OCI-LY1 (cell line): Measurements from ENCODE around the gene CHRM5.

ENCODE experiments used
- H2AFZ ChIP-seq: fragments of 200-600 bp; sonication (generic), shearing (Covaris generic); 2 replicates; pipeline ENCODE4 v1.6.0; 2014; ENCODE audit warnings: antibody characterized with exemption, mild to moderate bottlenecking, low read length
- H3F3A ChIP-seq: fragments of 200-600 bp; sonication (generic), shearing (Covaris generic); 2 replicates; pipeline ENCODE4 v1.6.0; 2014; ENCODE audit warnings: mild to moderate bottlenecking, antibody characterized with exemption, low read length, moderate library complexity; ENCODE audit not compliant: insufficient read depth
- H3K27ac ChIP-seq: fragments of 200-600 bp; sonication (generic); 2 replicates; pipeline ENCODE4 v1.5.1; 2014; ENCODE audit warnings: low read length, mixed run types, mild to moderate bottlenecking, low read depth; ENCODE audit not compliant: poor library complexity, severe bottlenecking
- H3K27me3 ChIP-seq: fragments of 200-600 bp; sonication (generic); 2 replicates; pipeline ENCODE4 v1.6.0; 2014; ENCODE audit warnings: antibody characterized with exemption, mild to moderate bottlenecking, low read length, moderate library complexity; ENCODE audit not compliant: insufficient read depth
- H3K36me3 ChIP-seq: fragments of 200-600 bp; sonication (generic); 2 replicates; pipeline ENCODE4 v1.6.1; 2014; ENCODE audit warnings: mild to moderate bottlenecking, antibody characterized with exemption, low read length, moderate library complexity, mixed read lengths; ENCODE audit not compliant: insufficient read depth
- H3K4me1 ChIP-seq: fragments of 200-600 bp; sonication (generic); 2 replicates; pipeline ENCODE4 v1.5.1; 2014; ENCODE audit warnings: mild to moderate bottlenecking, low read length, moderate library complexity; ENCODE audit not compliant: insufficient read depth, severe bottlenecking
- H3K4me2 ChIP-seq: fragments of 200-600 bp; sonication (generic), shearing (Covaris generic); 2 replicates; pipeline ENCODE4 v1.6.1; 2014; ENCODE audit warnings: low read length
- H3K4me3 ChIP-seq: fragments of 200-600 bp; sonication (generic); 2 replicates; pipeline ENCODE4 v1.5.1; 2014; ENCODE audit warnings: low read length, low read depth, mild to moderate bottlenecking, mixed read lengths; ENCODE audit not compliant: poor library complexity, severe bottlenecking
- H3K79me2 ChIP-seq: fragments of 200-600 bp; shearing (Covaris generic); 2 replicates; pipeline ENCODE4 v1.6.1; 2016; ENCODE audit warnings: mixed run types, low read length, mixed read lengths; ENCODE audit not compliant: insufficient read depth
- H3K9ac ChIP-seq: fragments of 200-600 bp; sonication (generic), shearing (Covaris generic); 2 replicates; pipeline ENCODE4 v1.6.1; 2014; ENCODE audit warnings: mild to moderate bottlenecking, low read length, mixed read lengths
- H3K9me2 ChIP-seq: fragments of 200-600 bp; sonication (generic), shearing (Covaris generic); 2 replicates; pipeline ENCODE4 v1.6.1; 2014; ENCODE audit warnings: low read depth, mild to moderate bottlenecking, low read length, mixed read lengths
- H3K9me3 ChIP-seq: fragments of 200-600 bp; shearing (Covaris generic); 2 replicates; pipeline ENCODE4 v1.6.1; 2014; ENCODE audit warnings: low read length, mixed read lengths
- H4K20me1 ChIP-seq: fragments of 200-600 bp; sonication (generic), shearing (Covaris generic); 2 replicates; pipeline ENCODE4 v1.6.0; 2016; ENCODE audit warnings: mild to moderate bottlenecking, low read length; ENCODE audit not compliant: insufficient read depth
- EZH2 ChIP-seq: fragments of 200-600 bp; sonication (generic), shearing (Covaris generic); IDR thresholded peaks from 2 replicates; pipeline ENCODE4 v1.8.0; 2017; ENCODE audit warnings: borderline replicate concordance, mixed run types, mild to moderate bottlenecking, antibody characterized with exemption, low read length, moderate library complexity, mixed read lengths
- TF ChIP-seq, protein P1 (sequence below): fragments of 200-600 bp; sonication (generic), shearing (Covaris generic); IDR thresholded peaks from 2 replicates; pipeline ENCODE4 v1.5.1; 2017; ENCODE audit warnings: mild to moderate bottlenecking, antibody characterized with exemption, low read length, moderate library complexity, mixed read lengths

The CHRM5 gene

DNA sequence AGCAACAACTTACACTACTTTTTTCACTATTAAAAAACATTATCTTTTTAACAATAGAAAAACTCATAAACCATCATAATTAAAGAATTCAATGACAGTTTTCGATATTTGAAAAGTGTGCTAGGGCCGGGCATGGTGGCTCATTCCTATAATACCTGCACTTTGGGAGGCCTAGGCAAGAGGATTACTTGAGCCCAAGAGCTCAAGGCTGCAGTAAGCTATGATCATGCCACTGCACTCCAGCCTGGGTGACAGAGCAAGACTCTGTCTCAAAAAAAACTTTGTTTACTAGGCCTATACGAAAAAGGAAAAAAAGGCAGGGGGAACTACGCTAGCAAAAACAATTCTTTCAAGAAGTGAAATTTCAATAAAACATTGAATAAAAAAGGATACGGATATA is 42.6 kb downstream of the CHRM5 start:
- Histone ChIP-seq H3K79me2 (no peaks in the 10 kb centered on the region), H3K36me3 (no peaks in the 10 kb centered on the region), H3F3A (no peaks in the 10 kb centered on the region), H3K9ac (no peak overlapping the region), H3K4me2 (no peak overlapping the region), H3K9me2 (no peaks in the 10 kb centered on the region), H3K27ac (no peak overlapping the region), H3K4me3 (no peak overlapping the region), H3K4me1 (no peaks in the 10 kb centered on the region), H3K9me3 (no peaks in the 10 kb centered on the region), H3K27me3 (no peaks in the 10 kb centered on the region), H2AFZ (no peak overlapping the region), H4K20me1 (no peaks in the 10 kb centered on the region; the same call in 1 of the 2 replicates)
- no peak for TF ChIP-seq EZH2

DNA sequence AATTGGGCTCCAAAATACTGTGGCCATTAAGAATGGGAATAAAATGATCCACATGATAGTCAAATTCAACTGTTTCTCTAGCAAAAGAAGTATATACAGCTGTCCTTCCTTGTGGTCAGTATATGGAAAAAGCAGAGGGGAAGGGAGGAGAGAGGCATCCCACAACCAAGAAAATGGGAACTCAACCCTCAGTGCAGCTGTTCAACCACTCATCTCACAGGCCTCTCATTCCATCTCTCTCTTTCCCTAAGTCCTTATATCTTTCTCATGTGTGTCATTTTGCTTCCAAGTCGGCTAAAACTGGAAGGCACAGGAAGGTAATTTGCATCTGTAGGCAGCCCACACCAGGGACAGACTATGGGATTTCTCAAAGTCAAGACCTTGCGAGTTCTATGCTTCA is 43.2 kb downstream of the CHRM5 start:
- H4K20me1 ChIP-seq, result no peaks in the 10 kb centered on the region; the same call in 1 of the 2 replicates
- H3K4me3 ChIP-seq, result no peak overlapping the region
- no peaks in the 10 kb centered on the region for H3K79me2 ChIP-seq
- no peak overlapping the region for H2AFZ ChIP-seq
- no peaks in the 10 kb centered on the region for H3K9me2 ChIP-seq
- H3K9ac ChIP-seq, result no peak overlapping the region
- H3K27me3 ChIP-seq, result no peaks in the 10 kb centered on the region
- H3K27ac ChIP-seq, result no peak overlapping the region
- no peaks in the 10 kb centered on the region for H3K9me3 ChIP-seq
- no peaks in the 10 kb centered on the region for H3K4me1 ChIP-seq
- H3F3A ChIP-seq, result no peaks in the 10 kb centered on the region
- no peaks in the 10 kb centered on the region for H3K36me3 ChIP-seq
- H3K4me2 ChIP-seq, result no peak overlapping the region
- TF ChIP-seq, protein P1, sequence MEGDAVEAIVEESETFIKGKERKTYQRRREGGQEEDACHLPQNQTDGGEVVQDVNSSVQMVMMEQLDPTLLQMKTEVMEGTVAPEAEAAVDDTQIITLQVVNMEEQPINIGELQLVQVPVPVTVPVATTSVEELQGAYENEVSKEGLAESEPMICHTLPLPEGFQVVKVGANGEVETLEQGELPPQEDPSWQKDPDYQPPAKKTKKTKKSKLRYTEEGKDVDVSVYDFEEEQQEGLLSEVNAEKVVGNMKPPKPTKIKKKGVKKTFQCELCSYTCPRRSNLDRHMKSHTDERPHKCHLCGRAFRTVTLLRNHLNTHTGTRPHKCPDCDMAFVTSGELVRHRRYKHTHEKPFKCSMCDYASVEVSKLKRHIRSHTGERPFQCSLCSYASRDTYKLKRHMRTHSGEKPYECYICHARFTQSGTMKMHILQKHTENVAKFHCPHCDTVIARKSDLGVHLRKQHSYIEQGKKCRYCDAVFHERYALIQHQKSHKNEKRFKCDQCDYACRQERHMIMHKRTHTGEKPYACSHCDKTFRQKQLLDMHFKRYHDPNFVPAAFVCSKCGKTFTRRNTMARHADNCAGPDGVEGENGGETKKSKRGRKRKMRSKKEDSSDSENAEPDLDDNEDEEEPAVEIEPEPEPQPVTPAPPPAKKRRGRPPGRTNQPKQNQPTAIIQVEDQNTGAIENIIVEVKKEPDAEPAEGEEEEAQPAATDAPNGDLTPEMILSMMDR, result no peak
- TF ChIP-seq EZH2, result no peak

DNA sequence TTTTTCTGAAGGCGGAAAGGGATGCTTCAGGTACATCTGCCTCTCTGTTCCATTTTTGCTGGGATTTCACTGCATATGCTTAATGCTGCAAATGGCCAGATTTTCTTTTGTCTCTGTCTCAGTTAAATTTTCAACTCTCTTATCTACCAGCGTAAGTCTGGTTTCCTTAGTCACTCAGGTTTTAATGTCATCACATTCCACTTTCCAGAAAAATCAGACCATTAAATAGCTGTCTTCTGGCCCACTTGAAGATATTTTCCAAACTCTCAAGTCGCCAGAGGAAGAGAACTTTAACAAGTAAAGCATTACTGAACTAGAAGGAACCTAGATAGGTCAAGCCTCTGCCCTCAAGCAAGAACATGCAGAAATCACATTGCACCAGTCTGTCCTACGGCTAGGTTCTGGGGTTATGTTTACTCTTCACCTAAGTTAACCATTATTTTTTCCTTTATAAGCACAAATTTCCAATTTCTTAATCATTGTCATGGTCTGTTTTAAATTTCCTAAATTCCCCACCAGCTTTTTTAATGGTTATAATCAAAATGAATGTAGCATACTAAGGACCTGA is 44.2 kb downstream of the CHRM5 start:
- Histone ChIP-seq H3K9me2 (no peaks in the 10 kb centered on the region), H3K9me3 (no peaks in the 10 kb centered on the region), H3F3A (no peaks in the 10 kb centered on the region), H3K79me2 (no peaks in the 10 kb centered on the region), H3K27ac (no peak overlapping the region), H3K36me3 (no peaks in the 10 kb centered on the region), H3K9ac (no peak overlapping the region), H3K4me1 (no peaks in the 10 kb centered on the region), H3K27me3 (no peaks in the 10 kb centered on the region), H3K4me2 (no peak overlapping the region), H4K20me1 (no peaks in the 10 kb centered on the region; the same call in 1 of the 2 replicates), H2AFZ (no peak overlapping the region), H3K4me3 (no peak overlapping the region)
- no peak for TF ChIP-seq EZH2
- TF ChIP-seq, protein P1, result no peak

DNA sequence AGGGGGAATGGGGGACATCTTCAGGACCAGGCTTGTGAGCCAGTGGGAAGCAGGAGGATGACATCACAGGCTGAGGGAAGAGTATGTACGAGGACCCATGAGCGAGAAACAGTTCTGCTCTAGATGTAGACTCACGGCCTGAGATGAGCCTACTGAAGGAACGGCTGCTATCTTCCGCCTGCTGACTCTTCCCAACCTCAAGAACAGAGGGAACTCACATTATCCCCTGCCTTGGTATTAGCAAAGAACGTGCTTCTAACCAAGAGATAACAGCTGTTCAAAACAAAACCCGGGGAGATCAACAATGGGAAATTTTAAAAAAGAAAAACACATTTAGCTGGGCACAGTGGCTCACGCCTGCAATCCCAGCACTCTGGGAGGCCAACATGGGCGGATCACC is 45.4 kb downstream of the CHRM5 start:
- Histone ChIP-seq H3K79me2 (no peaks in the 10 kb centered on the region), H2AFZ (no peak overlapping the region), H3K9ac (no peak overlapping the region), H3K4me3 (no peak overlapping the region), H4K20me1 (no peaks in the 10 kb centered on the region), H3K9me3 (no peaks in the 10 kb centered on the region), H3K9me2 (no peaks in the 10 kb centered on the region), H3K4me1 (no peaks in the 10 kb centered on the region), H3K27ac (no peak overlapping the region), H3K27me3 (no peaks in the 10 kb centered on the region), H3K4me2 (no peak overlapping the region), H3K36me3 (no peaks in the 10 kb centered on the region), H3F3A (no peaks in the 10 kb centered on the region)
- no peak for TF ChIP-seq EZH2
- TF ChIP-seq, protein P1, result no peak
